Skeletal muscle tissue (tissue), 4 donors: ENCODE data around the gene CPAMD8. TPM values are rescaled to one million over a fixed set of nuclear protein-coding genes. Genes with fewer than 3 reads are reported as not detected.
"Not testable (repeated sequence)": the region's sequence is repeated elsewhere in the genome, so short reads cannot be mapped to it uniquely, and the experiment has no call there.

ENCODE experiments used
- H3K27ac ChIP-seq: one replicate; pipeline ENCODE4 v1.7.0; 2013; ENCODE audit warnings: mild to moderate bottlenecking, low read depth, low read length, inconsistent platforms
- H3K27me3 ChIP-seq, 3 donors: one replicate each; pipeline ENCODE4 v1.7.0; 2013; ENCODE audit warnings: low read length in 3 of 3; ENCODE audit not compliant: control insufficient read depth in 3 of 3, insufficient read depth in 3 of 3
- H3K36me3 ChIP-seq, 3 donors: one replicate each; pipeline ENCODE4 v1.7.0; 2013; ENCODE audit warnings: low read length in 3 of 3; ENCODE audit not compliant: control insufficient read depth in 3 of 3, insufficient read depth in 3 of 3
- H3K4me1 ChIP-seq, 3 donors: one replicate each; pipeline ENCODE4 v1.7.0; 2013; ENCODE audit warnings: low read length in 3 of 3, mild to moderate bottlenecking in 3 of 3; ENCODE audit not compliant: control insufficient read depth in 3 of 3, insufficient read depth in 3 of 3
- H3K4me3 ChIP-seq, 3 donors: one replicate each; pipeline ENCODE4 v1.7.0; 2013; ENCODE audit warnings: low read length in 3 of 3
- H3K9ac ChIP-seq, 3 donors: one replicate each; pipeline ENCODE4 v1.7.0; 2013; ENCODE audit warnings: low read length in 3 of 3, mild to moderate bottlenecking in 3 of 3, moderate library complexity in 2 of 3, low read depth in 1 of 3
- H3K9me3 ChIP-seq, 3 donors: one replicate each; pipeline ENCODE4 v1.7.0; 2013; ENCODE audit warnings: low read length in 3 of 3; ENCODE audit not compliant: control insufficient read depth in 3 of 3
- total RNA-seq: library from RNA; depleted of rRNA; stranded (reverse); fragments of >200 nt; gene quantifications from one replicate; pipeline ENCODE4 v1.2.3, GENCODE V29; 2014
- donor health status: Osteomylitis.

CPAMD8 gene
- total RNA-seq, 1 donor from 2014 or later, result 3.7 TPM

DNA sequence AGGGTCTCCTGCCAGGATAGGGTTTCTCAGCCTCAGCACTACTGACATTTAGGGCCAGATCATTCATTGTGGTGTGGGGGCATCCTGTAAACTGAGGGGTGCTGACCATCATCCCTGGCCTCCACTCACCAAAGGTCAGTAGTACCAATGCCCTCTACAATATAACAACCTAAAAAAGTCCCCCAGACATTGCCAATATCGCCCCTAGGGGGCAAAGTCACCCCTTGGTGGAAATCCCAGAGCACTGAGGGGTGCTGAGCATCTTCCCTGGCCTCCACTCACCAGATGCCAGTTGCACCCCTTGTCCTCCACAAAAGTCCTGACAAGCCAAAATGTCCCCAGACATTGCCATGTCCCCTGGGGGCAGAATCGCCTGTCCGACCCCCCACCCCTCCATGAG, 21.6 kb downstream of the CPAMD8 start:
- Histone ChIP-seq H3K27me3 (peaks cover 0 to 7% (median 4%) of the 10 kb centered on the region in 3 donors), H3K9ac (no peak overlapping the region), H3K36me3 (no peaks in the 10 kb centered on the region), H3K4me3 (no peak overlapping the region), H3K9me3 (no peaks in the 10 kb centered on the region), H3K27ac (no peak overlapping the region), H3K4me1 (no peaks in the 10 kb centered on the region)

DNA sequence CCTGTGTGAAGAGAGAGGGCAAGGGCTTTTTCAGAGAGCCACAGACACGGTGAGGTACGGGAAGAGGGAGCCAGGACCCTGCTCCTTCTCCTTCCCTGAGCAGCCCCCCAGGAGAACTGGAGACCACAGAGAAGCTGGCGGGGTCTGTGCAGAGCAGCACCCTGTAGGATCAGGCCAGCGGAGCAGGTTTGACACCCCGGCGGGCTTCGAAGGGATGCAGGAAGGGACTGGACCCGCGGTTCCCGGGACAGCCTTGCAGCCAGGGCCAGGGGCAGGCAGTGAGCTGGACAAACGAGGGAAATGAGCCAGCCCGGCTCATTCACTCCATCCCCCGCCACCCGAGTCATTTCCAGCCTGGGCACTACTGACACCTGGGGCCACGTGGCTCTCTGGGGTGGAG, 22.2 kb downstream of the CPAMD8 start:
- no peak overlapping the region for H3K9ac ChIP-seq
- H3K27me3 ChIP-seq, result peaks cover 0 to 7% (median 4%) of the 10 kb centered on the region in 3 donors
- H3K9me3 ChIP-seq, result no peaks in the 10 kb centered on the region
- no peaks in the 10 kb centered on the region for H3K36me3 ChIP-seq
- H3K27ac ChIP-seq, result no peak overlapping the region
- no peak overlapping the region for H3K4me3 ChIP-seq
- H3K4me1 ChIP-seq, result no peaks in the 10 kb centered on the region

- Histone ChIP-seq H3K27ac (no peak overlapping the region), H3K4me1 (no peaks in the 10 kb centered on the region), H3K9ac (no peak overlapping the region), H3K9me3 (peaks cover 0 to 6% (median 0%) of the 10 kb centered on the region in 3 donors), H3K36me3 (no peaks in the 10 kb centered on the region), H3K27me3 (peaks cover 0 to 7% (median 4%) of the 10 kb centered on the region in 3 donors), H3K4me3 (no peak overlapping the region)
Observed at GRCh38 chr19:17002455-17002854, 24.2 kb downstream of the CPAMD8 start.

GRCh38 chr19:17001603-17002183, 24.9 kb downstream of the CPAMD8 start:
- Histone ChIP-seq H3K9ac (no peak overlapping the region), H3K4me3 (no peak overlapping the region), H3K27me3 (peaks cover 0 to 7% (median 4%) of the 10 kb centered on the region in 3 donors), H3K27ac (no peak overlapping the region), H3K9me3 (peaks cover 0 to 6% (median 0%) of the 10 kb centered on the region in 3 donors), H3K4me1 (no peaks in the 10 kb centered on the region), H3K36me3 (no peaks in the 10 kb centered on the region)

- Histone ChIP-seq H3K36me3 (no peaks in the 10 kb centered on the region), H3K9me3 (peaks cover 0 to 6% (median 4%) of the 10 kb centered on the region in 3 donors), H3K9ac (no peak overlapping the region), H3K27me3 (no peaks in the 10 kb centered on the region), H3K4me3 (no peak overlapping the region), H3K4me1 (no peaks in the 10 kb centered on the region), H3K27ac (no peak overlapping the region)
Observed at GRCh38 chr19:16998635-16999194, 27.9 kb downstream of the CPAMD8 start.

DNA sequence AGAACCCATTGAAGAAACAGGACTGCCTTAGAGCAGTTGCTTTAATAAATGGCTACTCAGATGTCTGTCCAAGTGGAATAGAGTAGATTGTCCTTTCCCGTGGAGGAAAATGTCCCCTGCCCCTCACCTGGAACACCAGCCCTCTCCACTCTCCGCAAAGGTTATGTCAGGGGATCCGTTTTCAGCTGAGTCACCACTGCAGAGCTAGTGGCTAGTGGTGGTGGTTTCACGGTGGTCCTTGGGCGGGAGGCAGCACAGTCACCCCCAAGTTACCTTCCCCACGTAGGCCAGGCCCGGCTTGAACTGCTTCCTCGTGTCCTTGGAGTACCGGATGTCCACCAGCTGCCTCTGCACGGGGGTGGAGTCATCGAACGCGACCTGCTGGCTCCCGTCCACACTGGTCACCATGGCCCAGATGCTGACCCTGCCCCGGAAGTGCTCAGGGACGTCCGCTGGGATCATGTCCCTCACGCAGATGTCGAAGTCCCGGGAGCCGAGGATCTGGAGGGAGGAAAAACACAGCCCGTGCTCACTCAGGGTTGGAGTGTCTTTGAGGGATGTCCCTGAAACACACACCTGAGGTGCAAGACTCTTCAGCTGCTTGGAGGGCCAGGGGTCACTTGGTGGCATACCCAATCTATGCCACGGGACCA, 29.6 kb downstream of the CPAMD8 start:
- not testable (repeated sequence) for H3K9ac ChIP-seq, H3K27me3 ChIP-seq, H3K36me3 ChIP-seq, H3K27ac ChIP-seq, H3K4me3 ChIP-seq, H3K9me3 ChIP-seq, H3K4me1 ChIP-seq

DNA sequence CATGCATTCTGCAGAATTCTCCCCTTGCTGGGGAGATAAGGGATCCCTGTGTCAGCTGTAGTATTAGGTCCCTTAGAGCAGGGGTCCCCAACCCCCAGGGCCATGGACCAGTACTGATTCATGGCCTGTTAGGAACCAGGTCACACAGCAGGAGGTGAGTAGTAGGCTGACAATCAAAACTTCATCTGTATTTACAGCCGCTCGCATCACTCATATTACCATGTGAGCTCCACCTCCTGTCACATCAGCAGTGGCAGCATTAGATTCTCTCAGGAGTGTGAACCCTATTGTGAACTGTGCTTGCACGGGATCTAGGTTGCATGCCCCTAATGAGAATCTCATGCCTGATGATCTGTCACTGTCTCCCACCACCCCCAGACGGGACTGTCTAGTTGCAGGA, 37.9 kb downstream of the CPAMD8 start:
- no peaks in the 10 kb centered on the region for H3K27me3 ChIP-seq
- no peaks in the 10 kb centered on the region for H3K36me3 ChIP-seq
- no peak overlapping the region for H3K9ac ChIP-seq
- no peak overlapping the region for H3K27ac ChIP-seq
- H3K4me3 ChIP-seq, result no peak overlapping the region
- H3K4me1 ChIP-seq, result no peaks in the 10 kb centered on the region
- H3K9me3 ChIP-seq, result no peaks in the 10 kb centered on the region

GRCh38 chr19:16985403-16985802, 41.2 kb downstream of the CPAMD8 start:
- H3K27ac ChIP-seq, result no peak overlapping the region

GRCh38 chr19:16982586-16982985, 44.0 kb downstream of the CPAMD8 start:
- not testable (repeated sequence) for H3K27ac ChIP-seq, H3K27me3 ChIP-seq, H3K36me3 ChIP-seq, H3K9me3 ChIP-seq, H3K9ac ChIP-seq, H3K4me3 ChIP-seq, H3K4me1 ChIP-seq

More at GRCh38 chr19:16985403-16985802, 41.2 kb downstream of the CPAMD8 start:
- Histone ChIP-seq H3K4me1 (no peaks in the 10 kb centered on the region), H3K27me3 (no peaks in the 10 kb centered on the region), H3K4me3 (no peak overlapping the region), H3K36me3 (no peaks in the 10 kb centered on the region), H3K9me3 (no peaks in the 10 kb centered on the region), H3K9ac (no peak overlapping the region)
